Measurements from ENCODE around the gene GJD3. TPM values are rescaled to one million over a fixed set of nuclear protein-coding genes. Genes with fewer than 3 reads are reported as not detected.
A peak's percentile ranks its signal among the peaks of the same experiment; 100 is the strongest.

GJD3 gene
- total RNA-seq, 1 donor from 2014 or later = 0.32 TPM

DNA sequence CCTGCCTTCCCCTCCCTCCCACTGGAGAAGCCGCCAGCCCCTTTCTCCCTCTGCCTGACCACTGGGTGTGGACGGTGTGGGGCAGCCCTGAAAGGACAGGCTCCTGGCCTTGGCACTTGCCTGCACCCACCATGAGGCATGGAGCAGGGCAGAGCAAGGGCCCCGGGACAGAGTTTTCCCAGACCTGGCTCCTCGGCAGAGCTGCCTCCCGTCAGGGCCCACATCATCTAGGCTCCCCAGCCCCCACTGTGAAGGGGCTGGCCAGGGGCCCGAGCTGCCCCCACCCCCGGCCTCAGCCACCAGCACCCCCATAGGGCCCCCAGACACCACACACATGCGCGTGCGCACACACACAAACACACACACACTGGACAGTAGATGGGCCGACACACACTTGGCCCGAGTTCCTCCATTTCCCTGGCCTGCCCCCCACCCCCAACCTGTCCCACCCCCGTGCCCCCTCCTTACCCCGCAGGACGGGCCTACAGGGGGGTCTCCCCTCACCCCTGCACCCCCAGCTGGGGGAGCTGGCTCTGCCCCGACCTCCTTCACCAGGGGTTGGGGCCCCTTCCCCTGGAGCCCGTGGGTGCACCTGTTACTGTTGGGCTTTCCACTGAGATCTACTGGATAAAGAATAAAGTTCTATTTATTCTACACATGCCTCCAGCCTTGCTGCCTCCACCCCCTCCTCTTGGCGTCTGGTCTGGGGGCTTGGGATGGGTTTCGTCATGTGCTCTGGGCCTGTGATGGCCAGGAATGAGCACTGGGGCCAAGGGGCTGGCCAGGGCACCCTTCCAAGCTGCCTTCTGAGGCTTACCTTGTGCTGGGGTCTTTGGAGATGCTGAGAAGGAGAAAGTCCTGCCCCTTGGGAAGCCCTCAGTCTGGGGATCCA is 7.3 kb downstream of the GJD3 start:
- H3K9me3 Mint-ChIP-seq (ENCODE audit: low read depth) = no peaks in the 10 kb centered on the region
- H3K36me3 Mint-ChIP-seq (ENCODE audit: low read depth) = peaks cover 16% of the 10 kb centered on the region
- H3K27me3 Mint-ChIP-seq (ENCODE audit: low read depth) = no peaks in the 10 kb centered on the region
- DNase-seq (ENCODE audit: low spot score) = no peak
- peaks cover 13% of the 10 kb centered on the region for H3K4me1 Mint-ChIP-seq (ENCODE audit: low read depth)
- peak overlapping the region; percentile 81 for H3K27ac Mint-ChIP-seq (ENCODE audit: unreplicated experiment)
- TF ChIP-seq, protein P1, sequence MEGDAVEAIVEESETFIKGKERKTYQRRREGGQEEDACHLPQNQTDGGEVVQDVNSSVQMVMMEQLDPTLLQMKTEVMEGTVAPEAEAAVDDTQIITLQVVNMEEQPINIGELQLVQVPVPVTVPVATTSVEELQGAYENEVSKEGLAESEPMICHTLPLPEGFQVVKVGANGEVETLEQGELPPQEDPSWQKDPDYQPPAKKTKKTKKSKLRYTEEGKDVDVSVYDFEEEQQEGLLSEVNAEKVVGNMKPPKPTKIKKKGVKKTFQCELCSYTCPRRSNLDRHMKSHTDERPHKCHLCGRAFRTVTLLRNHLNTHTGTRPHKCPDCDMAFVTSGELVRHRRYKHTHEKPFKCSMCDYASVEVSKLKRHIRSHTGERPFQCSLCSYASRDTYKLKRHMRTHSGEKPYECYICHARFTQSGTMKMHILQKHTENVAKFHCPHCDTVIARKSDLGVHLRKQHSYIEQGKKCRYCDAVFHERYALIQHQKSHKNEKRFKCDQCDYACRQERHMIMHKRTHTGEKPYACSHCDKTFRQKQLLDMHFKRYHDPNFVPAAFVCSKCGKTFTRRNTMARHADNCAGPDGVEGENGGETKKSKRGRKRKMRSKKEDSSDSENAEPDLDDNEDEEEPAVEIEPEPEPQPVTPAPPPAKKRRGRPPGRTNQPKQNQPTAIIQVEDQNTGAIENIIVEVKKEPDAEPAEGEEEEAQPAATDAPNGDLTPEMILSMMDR (IDR thresholded peaks at IDR 0.05) = no peak
- H3K4me3 Mint-ChIP-seq (ENCODE audit: unreplicated experiment) = no peak overlapping the region

DNA sequence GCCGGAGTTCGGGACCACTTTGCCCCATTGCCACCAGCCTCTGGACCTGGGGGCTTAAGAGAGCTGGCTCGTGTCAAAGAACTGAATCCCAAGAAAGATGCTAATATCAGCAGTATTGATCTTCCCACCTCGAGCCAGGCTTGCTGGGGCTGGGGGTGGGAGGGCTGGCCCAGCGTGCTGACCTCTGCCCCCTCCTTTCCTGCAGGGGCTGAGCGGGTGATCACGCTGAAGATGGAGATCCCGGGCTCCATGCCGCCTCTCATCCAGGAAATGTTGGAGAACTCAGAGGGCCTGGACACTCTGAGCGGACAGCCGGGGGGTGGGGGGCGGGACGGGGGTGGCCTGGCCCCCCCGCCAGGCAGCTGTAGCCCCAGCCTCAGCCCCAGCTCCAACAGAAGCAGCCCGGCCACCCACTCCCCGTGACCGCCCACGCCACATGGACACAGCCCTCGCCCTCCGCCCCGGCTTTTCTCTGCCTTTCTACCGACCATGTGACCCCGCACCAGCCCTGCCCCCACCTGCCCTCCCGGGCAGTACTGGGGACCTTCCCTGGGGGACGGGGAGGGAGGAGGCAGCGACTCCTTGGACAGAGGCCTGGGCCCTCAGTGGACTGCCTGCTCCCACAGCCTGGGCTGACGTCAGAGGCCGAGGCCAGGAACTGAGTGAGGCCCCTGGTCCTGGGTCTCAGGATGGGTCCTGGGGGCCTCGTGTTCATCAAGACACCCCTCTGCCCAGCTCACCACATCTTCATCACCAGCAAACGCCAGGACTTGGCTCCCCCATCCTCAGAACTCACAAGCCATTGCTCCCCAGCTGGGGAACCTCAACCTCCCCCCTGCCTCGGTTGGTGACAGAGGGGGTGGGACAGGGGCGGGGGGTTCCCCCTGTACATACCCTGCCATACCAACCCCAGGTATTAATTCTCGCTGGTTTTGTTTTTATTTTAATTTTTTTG is 8.5 kb downstream of the GJD3 start:
- no peaks in the 10 kb centered on the region for H3K27me3 Mint-ChIP-seq (ENCODE audit: low read depth)
- peaks cover 13% of the 10 kb centered on the region for H3K4me1 Mint-ChIP-seq (ENCODE audit: low read depth)
- no peak overlapping the region for H3K27ac Mint-ChIP-seq (ENCODE audit: unreplicated experiment)
- TF ChIP-seq, protein P1 (IDR thresholded peaks at IDR 0.05) = no peak
- peaks cover 19% of the 10 kb centered on the region for H3K36me3 Mint-ChIP-seq (ENCODE audit: low read depth)
- DNase-seq (ENCODE audit: low spot score) = no peak
- no peaks in the 10 kb centered on the region for H3K9me3 Mint-ChIP-seq (ENCODE audit: low read depth)
- H3K4me3 Mint-ChIP-seq (ENCODE audit: unreplicated experiment) = no peak overlapping the region

GRCh38 chr17:40355123-40355803 is 9.3 kb downstream of the GJD3 start:
- DNase-seq (ENCODE audit: low spot score) = no peak
- Mint-ChIP-seq H3K27me3 (ENCODE audit: low read depth) (no peaks in the 10 kb centered on the region), H3K27ac (ENCODE audit: unreplicated experiment) (no peak overlapping the region), H3K4me3 (ENCODE audit: unreplicated experiment) (no peak overlapping the region), H3K36me3 (ENCODE audit: low read depth) (peaks cover 19% of the 10 kb centered on the region), H3K4me1 (ENCODE audit: low read depth) (peaks cover 14% of the 10 kb centered on the region), H3K9me3 (ENCODE audit: low read depth) (no peaks in the 10 kb centered on the region)
- TF ChIP-seq, protein P1 (IDR thresholded peaks at IDR 0.05) = peak; percentile 96

GRCh38 chr17:40354221-40355122 is 10.1 kb downstream of the GJD3 start:
- no peaks in the 10 kb centered on the region for H3K27me3 Mint-ChIP-seq (ENCODE audit: low read depth)
- DNase-seq (ENCODE audit: low spot score) = no peak
- peak overlapping the region; percentile 22 for H3K27ac Mint-ChIP-seq (ENCODE audit: unreplicated experiment)
- peaks cover 25% of the 10 kb centered on the region for H3K36me3 Mint-ChIP-seq (ENCODE audit: low read depth)
- TF ChIP-seq, protein P1 (IDR thresholded peaks at IDR 0.05) = no peak
- no peak overlapping the region for H3K4me3 Mint-ChIP-seq (ENCODE audit: unreplicated experiment)
- peaks cover 22% of the 10 kb centered on the region for H3K4me1 Mint-ChIP-seq (ENCODE audit: low read depth)
- no peaks in the 10 kb centered on the region for H3K9me3 Mint-ChIP-seq (ENCODE audit: low read depth)
